ENCODE measurements around the gene IFI6. TPM values are rescaled to one million over a fixed set of nuclear protein-coding genes. Genes with fewer than 3 reads are reported as not detected.
A peak's percentile ranks its signal among the peaks of the same experiment; 100 is the strongest.

The IFI6 gene
- total and polyA plus RNA-seq, 2 donors (not counting 1 experiment from before 2014, with no cell fraction given): 43.7 to 68.4 TPM

- no peak overlapping the region for H3K9ac ChIP-seq (ENCODE audit: insufficient read depth, low read length)
- H2AFZ ChIP-seq (ENCODE audit: low read length): no peak overlapping the region
- no peaks in the 10 kb centered on the region for H3K4me1 ChIP-seq (ENCODE audit: control insufficient read depth, extremely low read depth, insufficient read depth, low read length)
- H3K27me3 ChIP-seq (ENCODE audit: control insufficient read depth, insufficient read depth, low read length): no peaks in the 10 kb centered on the region
- H3K9me3 ChIP-seq (ENCODE audit: control insufficient read depth, insufficient read depth, low read depth, low read length): no peaks in the 10 kb centered on the region
- TF ChIP-seq EZH2 (IDR thresholded peaks at IDR 0.05; ENCODE audit: low read length, missing control alignments): no peak
- TF ChIP-seq, protein P1, sequence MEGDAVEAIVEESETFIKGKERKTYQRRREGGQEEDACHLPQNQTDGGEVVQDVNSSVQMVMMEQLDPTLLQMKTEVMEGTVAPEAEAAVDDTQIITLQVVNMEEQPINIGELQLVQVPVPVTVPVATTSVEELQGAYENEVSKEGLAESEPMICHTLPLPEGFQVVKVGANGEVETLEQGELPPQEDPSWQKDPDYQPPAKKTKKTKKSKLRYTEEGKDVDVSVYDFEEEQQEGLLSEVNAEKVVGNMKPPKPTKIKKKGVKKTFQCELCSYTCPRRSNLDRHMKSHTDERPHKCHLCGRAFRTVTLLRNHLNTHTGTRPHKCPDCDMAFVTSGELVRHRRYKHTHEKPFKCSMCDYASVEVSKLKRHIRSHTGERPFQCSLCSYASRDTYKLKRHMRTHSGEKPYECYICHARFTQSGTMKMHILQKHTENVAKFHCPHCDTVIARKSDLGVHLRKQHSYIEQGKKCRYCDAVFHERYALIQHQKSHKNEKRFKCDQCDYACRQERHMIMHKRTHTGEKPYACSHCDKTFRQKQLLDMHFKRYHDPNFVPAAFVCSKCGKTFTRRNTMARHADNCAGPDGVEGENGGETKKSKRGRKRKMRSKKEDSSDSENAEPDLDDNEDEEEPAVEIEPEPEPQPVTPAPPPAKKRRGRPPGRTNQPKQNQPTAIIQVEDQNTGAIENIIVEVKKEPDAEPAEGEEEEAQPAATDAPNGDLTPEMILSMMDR (conservative IDR thresholded peaks at IDR 0.05 in 1 of 2, IDR thresholded peaks at IDR 0.05 in 1 of 2; ENCODE audit: low read depth in 1 of 2, low read length in 2 of 2): no peak
- H3K79me2 ChIP-seq (ENCODE audit: control insufficient read depth, insufficient read depth, low read length): no peaks in the 10 kb centered on the region
- no peak for DNase-seq (ENCODE audit: low read depth in 2 of 2)
- no peak overlapping the region for H3K4me3 ChIP-seq (replicated peaks in 1 of 4; ENCODE audit: control extremely low read depth in 1 of 4, insufficient read depth in 1 of 4, low read depth in 3 of 4, low read length in 4 of 4)
- H3K4me2 ChIP-seq (ENCODE audit: extremely low read depth, insufficient read depth, low read length): no peak overlapping the region
- no peaks in the 10 kb centered on the region for H3K36me3 ChIP-seq (ENCODE audit: control insufficient read depth, insufficient read depth, low read length)
- H4K20me1 ChIP-seq (ENCODE audit: control insufficient read depth, extremely low read depth, insufficient read depth, low read length): no peaks in the 10 kb centered on the region
- no peak overlapping the region for H3K27ac ChIP-seq (ENCODE audit: insufficient read depth, low read length)
Observed at GRCh38 chr1:27618341-27619082, 53.5 kb downstream of the IFI6 start.

DNA sequence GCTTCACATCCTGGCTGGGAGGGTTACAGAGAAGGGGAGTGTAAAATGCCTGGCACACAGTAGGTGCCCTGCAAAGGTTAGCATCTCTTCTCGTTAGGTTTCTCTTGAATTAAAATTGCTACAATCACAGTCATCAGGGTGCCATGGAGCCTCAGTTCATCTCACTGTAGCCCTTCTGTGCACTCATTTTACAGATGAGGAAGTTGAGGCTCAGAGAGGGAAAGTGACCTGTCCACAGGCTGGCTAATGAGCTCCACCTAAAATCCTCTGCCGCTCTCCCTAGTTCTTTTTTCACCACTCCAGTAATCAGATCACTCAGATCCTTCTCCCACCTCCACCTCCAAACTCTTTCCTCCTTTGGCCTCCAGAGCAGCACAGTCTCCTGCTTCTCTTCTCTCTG is 54.6 kb downstream of the IFI6 start:
- H3K4me2 ChIP-seq (ENCODE audit: extremely low read depth, insufficient read depth, low read length): no peak overlapping the region
- no peak overlapping the region for H3K4me3 ChIP-seq (replicated peaks in 1 of 4; ENCODE audit: control extremely low read depth in 1 of 4, insufficient read depth in 1 of 4, low read depth in 3 of 4, low read length in 4 of 4)
- no peak overlapping the region for H3K27ac ChIP-seq (ENCODE audit: insufficient read depth, low read length)
- DNase-seq (ENCODE audit: low read depth in 2 of 2): no peak
- peaks cover 5% of the 10 kb centered on the region for H3K27me3 ChIP-seq (ENCODE audit: control insufficient read depth, insufficient read depth, low read length)
- H3K9ac ChIP-seq (ENCODE audit: insufficient read depth, low read length): no peak overlapping the region
- no peaks in the 10 kb centered on the region for H3K9me3 ChIP-seq (ENCODE audit: control insufficient read depth, insufficient read depth, low read depth, low read length)
- no peaks in the 10 kb centered on the region for H4K20me1 ChIP-seq (ENCODE audit: control insufficient read depth, extremely low read depth, insufficient read depth, low read length)
- TF ChIP-seq, protein P1 (conservative IDR thresholded peaks at IDR 0.05 in 1 of 2, IDR thresholded peaks at IDR 0.05 in 1 of 2; ENCODE audit: low read depth in 1 of 2, low read length in 2 of 2): no peak
- TF ChIP-seq EZH2 (IDR thresholded peaks at IDR 0.05; ENCODE audit: low read length, missing control alignments): no peak
- no peaks in the 10 kb centered on the region for H3K36me3 ChIP-seq (ENCODE audit: control insufficient read depth, insufficient read depth, low read length)
- no peaks in the 10 kb centered on the region for H3K79me2 ChIP-seq (ENCODE audit: control insufficient read depth, insufficient read depth, low read length)
- no peak overlapping the region for H2AFZ ChIP-seq (ENCODE audit: low read length)
- H3K4me1 ChIP-seq (ENCODE audit: control insufficient read depth, extremely low read depth, insufficient read depth, low read length): no peaks in the 10 kb centered on the region

- Histone ChIP-seq H3K4me3 (replicated peaks in 1 of 4; ENCODE audit: control extremely low read depth in 1 of 4, insufficient read depth in 1 of 4, low read depth in 3 of 4, low read length in 4 of 4) (no peak overlapping the region), H3K27me3 (ENCODE audit: control insufficient read depth, insufficient read depth, low read length) (peaks cover 10% of the 10 kb centered on the region), H2AFZ (ENCODE audit: low read length) (no peak overlapping the region), H3K27ac (ENCODE audit: insufficient read depth, low read length) (no peak overlapping the region), H3K9me3 (ENCODE audit: control insufficient read depth, insufficient read depth, low read depth, low read length) (no peaks in the 10 kb centered on the region), H3K4me1 (ENCODE audit: control insufficient read depth, extremely low read depth, insufficient read depth, low read length) (no peaks in the 10 kb centered on the region), H3K9ac (ENCODE audit: insufficient read depth, low read length) (no peak overlapping the region), H3K4me2 (ENCODE audit: extremely low read depth, insufficient read depth, low read length) (no peak overlapping the region), H4K20me1 (ENCODE audit: control insufficient read depth, extremely low read depth, insufficient read depth, low read length) (no peaks in the 10 kb centered on the region), H3K36me3 (ENCODE audit: control insufficient read depth, insufficient read depth, low read length) (no peaks in the 10 kb centered on the region), H3K79me2 (ENCODE audit: control insufficient read depth, insufficient read depth, low read length) (no peaks in the 10 kb centered on the region)
- DNase-seq (ENCODE audit: low read depth in 2 of 2): no peak
- TF ChIP-seq EZH2 (IDR thresholded peaks at IDR 0.05; ENCODE audit: low read length, missing control alignments): no peak
- TF ChIP-seq, protein P1 (conservative IDR thresholded peaks at IDR 0.05 in 1 of 2, IDR thresholded peaks at IDR 0.05 in 1 of 2; ENCODE audit: low read depth in 1 of 2, low read length in 2 of 2): peak in 1 of 2 donors; percentile 27
Observed at GRCh38 chr1:27616441-27616840, 55.6 kb downstream of the IFI6 start.

Other genes with a start within 250 kb of the IFI6 start
- gene WASF2, start 182.0 kb downstream of the IFI6 start, total RNA-seq: 16.7 and 26.3 TPM in 2 replicates
- gene WASF2, start 182.0 kb downstream of the IFI6 start, polyA plus RNA-seq: 55.5 and 66.9 TPM in 2 replicates
- 5.1 and 6.9 TPM in 2 replicates for gene AHDC1, start 68.0 kb downstream of the IFI6 start, total RNA-seq
- gene AHDC1, start 68.0 kb downstream of the IFI6 start, polyA plus RNA-seq: 3.1 and 4.2 TPM in 2 replicates
- under 0.01 TPM in 1 of 2 replicates, not detected in the other for gene FGR, start 37.0 kb downstream of the IFI6 start, total RNA-seq
- gene FGR, start 37.0 kb downstream of the IFI6 start, polyA plus RNA-seq: not detected in 2 replicates
- 13.1 and 17.5 TPM in 2 replicates for gene FAM76A, start 53.8 kb upstream of the IFI6 start, total RNA-seq
- gene FAM76A, start 53.8 kb upstream of the IFI6 start, polyA plus RNA-seq: 9.2 and 13.5 TPM in 2 replicates
- gene STX12, start 101.0 kb upstream of the IFI6 start, total RNA-seq: 60.8 and 62.1 TPM in 2 replicates
- gene STX12, start 101.0 kb upstream of the IFI6 start, polyA plus RNA-seq: 36.0 and 76.7 TPM in 2 replicates
- 48.9 and 50.6 TPM in 2 replicates for gene PPP1R8, start 158.6 kb upstream of the IFI6 start, total RNA-seq
- 42.2 and 49.8 TPM in 2 replicates for gene PPP1R8, start 158.6 kb upstream of the IFI6 start, polyA plus RNA-seq
- gene THEMIS2, start 200.4 kb upstream of the IFI6 start, total RNA-seq: 12.3 and 43.6 TPM in 2 replicates
- 4.0 and 6.0 TPM in 2 replicates for gene THEMIS2, start 200.4 kb upstream of the IFI6 start, polyA plus RNA-seq
- 28.4 and 37.5 TPM in 2 replicates for gene RPA2, start 242.4 kb upstream of the IFI6 start, total RNA-seq
- gene RPA2, start 242.4 kb upstream of the IFI6 start, polyA plus RNA-seq: 25.7 and 38.8 TPM in 2 replicates

Measured in fibroblast of lung (primary cell).